ENCODE data around the gene FADS6.

DNA sequence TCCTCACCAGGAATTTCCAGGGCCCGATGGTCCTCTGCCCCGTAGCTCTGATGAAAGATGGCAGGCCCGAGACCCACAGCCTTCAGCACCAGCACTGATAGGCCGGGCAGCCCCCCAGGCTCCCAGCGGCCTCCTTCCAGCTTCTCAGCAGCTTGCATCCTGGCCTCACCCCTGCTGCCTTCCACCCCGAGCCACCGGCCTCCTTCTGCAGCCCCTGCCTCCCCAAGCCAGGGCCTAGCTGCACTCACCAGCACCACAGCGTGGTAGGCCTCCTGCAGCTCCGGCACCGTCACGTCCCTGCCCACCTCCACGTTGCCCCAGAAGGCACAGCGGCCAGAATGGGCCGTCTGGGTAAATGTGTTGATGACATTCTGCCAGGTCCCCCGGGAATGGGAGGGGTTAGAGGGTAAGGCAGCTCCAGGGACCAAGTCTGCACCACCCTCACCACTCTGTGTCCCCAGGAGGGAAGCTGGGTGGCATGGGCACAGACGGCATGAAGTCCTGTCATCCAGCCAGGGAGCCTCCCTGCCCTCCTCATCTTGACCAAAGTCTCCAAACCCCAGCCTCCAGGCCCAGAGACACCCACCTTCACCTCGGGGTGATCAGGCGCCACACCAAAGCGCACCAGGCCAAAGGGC lies 27.1 kb downstream of the FADS6 start:
- TF ChIP-seq ZNF274 (IDR thresholded peaks at IDR 0.05; ENCODE audit: low read depth, low read length) (no peak), YY1 (IDR thresholded peaks at IDR 0.05; ENCODE audit: insufficient read depth, insufficient read length) (no peak), SUZ12 (IDR thresholded peaks at IDR 0.05; ENCODE audit: extremely low read depth, insufficient read depth, insufficient read length) (no peak)
